ENCODE results near the gene SMARCAL1.
"Not testable (repeated sequence)": the region's sequence is repeated elsewhere in the genome, so short reads cannot be mapped to it uniquely, and the experiment has no call there.

SMARCAL1 gene

GRCh38 chr2:216412022-216412999 is at the start of gene SMARCAL1:
Gene SMARCAL1, plus strand, starts transcription at chr2:216412484. Its CDS starts 2,221 bp downstream, at chr2:216414705.
- DNase-seq, result peak; percentile 84 to 98

GRCh38 chr2:216362730-216363129 is 49.6 kb upstream of the SMARCAL1 start:
- DNase-seq, result peak in 1 of 2 experiments; percentile 15

GRCh38 chr2:216363221-216363620 is 49.1 kb upstream of the SMARCAL1 start:
- DNase-seq, result no peak

- no peak for DNase-seq
Measured at GRCh38 chr2:216365518-216365917, 46.8 kb upstream of the SMARCAL1 start.

GRCh38 chr2:216366777-216367471 is 45.4 kb upstream of the SMARCAL1 start:
- DNase-seq, result no peak

- no peak for DNase-seq
Measured at GRCh38 chr2:216369821-216370220, 42.5 kb upstream of the SMARCAL1 start.

GRCh38 chr2:216370961-216371712 is 41.1 kb upstream of the SMARCAL1 start:
- DNase-seq, result no peak

- DNase-seq, result peak; percentile 84 to 89
Measured at GRCh38 chr2:216371721-216372702, 40.3 kb upstream of the SMARCAL1 start, which contains the start of gene MARCHF4. Gene MARCHF4, minus strand, starts transcription at chr2:216372483. Its CDS starts 2,223 bp downstream, at chr2:216370260.

GRCh38 chr2:216372761-216373291 is 39.5 kb upstream of the SMARCAL1 start:
- peak; percentile 66 to 88 for DNase-seq

- no peak for DNase-seq
Measured at GRCh38 chr2:216373896-216374295, 38.4 kb upstream of the SMARCAL1 start.

GRCh38 chr2:216375286-216375685 is 37.0 kb upstream of the SMARCAL1 start:
- no peak for DNase-seq

- DNase-seq, result no peak
Measured at GRCh38 chr2:216379977-216380376, 32.3 kb upstream of the SMARCAL1 start.

GRCh38 chr2:216384409-216384808 is 27.9 kb upstream of the SMARCAL1 start:
- DNase-seq, result not testable (repeated sequence)

GRCh38 chr2:216385478-216385877 is 26.8 kb upstream of the SMARCAL1 start:
- no peak for DNase-seq

- DNase-seq, result no peak
Measured at GRCh38 chr2:216387262-216387661, 25.0 kb upstream of the SMARCAL1 start.

GRCh38 chr2:216388046-216388884 is 24.0 kb upstream of the SMARCAL1 start:
- no peak for DNase-seq

- no peak for DNase-seq
Measured at GRCh38 chr2:216389570-216389969, 22.7 kb upstream of the SMARCAL1 start.

GRCh38 chr2:216391401-216391800 is 20.9 kb upstream of the SMARCAL1 start:
- DNase-seq, result no peak

GRCh38 chr2:216392018-216392562 is 20.2 kb upstream of the SMARCAL1 start:
- DNase-seq, result no peak

Measured in SW 1271 (cell line).